Activated naive CD4-positive, alpha-beta T cell treated with anti-CD3 and anti-CD28 coated beads, Interleukin-2, amount 50 U/mL, for 24 hours (primary cell): ENCODE measurements around the gene S100A10.

ENCODE experiments used
- H3K27ac Mint-ChIP-seq: one replicate; pipeline ENCODE4 v1.8.0; 2021; ENCODE audit warnings: mild to moderate bottlenecking, mixed read lengths
- H3K27me3 Mint-ChIP-seq: one replicate; pipeline ENCODE4 v1.8.0; 2021; ENCODE audit warnings: mixed read lengths
- H3K36me3 Mint-ChIP-seq: one replicate; pipeline ENCODE4 v1.8.0; 2021; ENCODE audit warnings: mixed read lengths
- H3K4me1 Mint-ChIP-seq: one replicate; pipeline ENCODE4 v1.8.0; 2021; ENCODE audit warnings: mixed read lengths
- H3K4me3 Mint-ChIP-seq: one replicate; pipeline ENCODE4 v1.8.0; 2021; ENCODE audit warnings: mild to moderate bottlenecking, mixed read lengths
- H3K9me3 Mint-ChIP-seq: one replicate; pipeline ENCODE4 v1.8.0; 2021; ENCODE audit warnings: mixed read lengths

Gene S100A10

DNA sequence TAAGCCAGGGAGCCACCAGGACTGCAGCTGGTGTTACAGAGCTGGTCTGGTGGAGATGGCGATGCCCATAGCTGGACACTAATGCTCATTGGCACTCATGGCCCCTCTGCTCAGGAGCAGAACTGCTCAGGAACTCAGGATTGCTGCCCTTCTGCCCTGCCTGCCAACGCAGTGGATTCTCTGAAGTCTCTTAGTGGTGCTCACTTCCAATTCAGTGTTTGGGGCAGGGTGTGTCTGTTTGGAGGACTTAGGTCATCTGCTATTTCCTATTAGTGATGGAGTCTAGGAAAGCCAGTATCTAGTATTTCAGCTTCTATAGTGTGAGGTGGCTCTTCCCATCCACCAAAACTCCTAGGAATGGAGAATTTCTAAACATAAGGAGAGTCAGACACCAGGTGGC is 29.1 kb downstream of the S100A10 start:
- no peaks in the 10 kb centered on the region for H3K36me3 Mint-ChIP-seq
- H3K4me3 Mint-ChIP-seq = no peak overlapping the region
- no peaks in the 10 kb centered on the region for H3K27me3 Mint-ChIP-seq
- H3K9me3 Mint-ChIP-seq = no peaks in the 10 kb centered on the region
- peaks cover 12% of the 10 kb centered on the region for H3K4me1 Mint-ChIP-seq
- no peak overlapping the region for H3K27ac Mint-ChIP-seq

DNA sequence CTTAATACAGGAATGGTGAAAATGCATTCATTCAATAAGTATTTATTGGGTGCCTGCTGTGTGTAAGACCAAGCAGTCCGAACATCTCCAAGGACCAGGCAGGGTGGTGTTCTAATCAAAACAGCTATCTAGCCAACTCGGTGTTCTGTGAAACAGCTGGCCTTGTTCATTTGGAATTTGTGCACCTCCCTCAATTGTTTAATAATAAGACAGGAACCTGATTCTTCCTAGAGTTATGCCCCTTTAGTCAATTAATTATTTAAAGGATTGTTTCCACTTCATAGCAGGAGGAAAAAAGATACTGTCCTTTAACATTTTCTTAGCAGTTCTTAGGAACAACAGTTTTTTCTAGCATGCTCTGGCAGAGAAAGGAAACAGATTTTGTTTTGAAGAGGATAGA is 30.4 kb downstream of the S100A10 start:
- no peaks in the 10 kb centered on the region for H3K36me3 Mint-ChIP-seq
- no peaks in the 10 kb centered on the region for H3K9me3 Mint-ChIP-seq
- H3K4me1 Mint-ChIP-seq = peaks cover 10% of the 10 kb centered on the region
- H3K27me3 Mint-ChIP-seq = no peaks in the 10 kb centered on the region
- H3K4me3 Mint-ChIP-seq = no peak overlapping the region
- no peak overlapping the region for H3K27ac Mint-ChIP-seq

- no peaks in the 10 kb centered on the region for H3K9me3 Mint-ChIP-seq
- no peaks in the 10 kb centered on the region for H3K36me3 Mint-ChIP-seq
- H3K4me1 Mint-ChIP-seq = peaks cover 4% of the 10 kb centered on the region
- H3K4me3 Mint-ChIP-seq = no peak overlapping the region
- no peak overlapping the region for H3K27ac Mint-ChIP-seq
- H3K27me3 Mint-ChIP-seq = no peaks in the 10 kb centered on the region
Measured at GRCh38 chr1:151961833-151962232, 31.8 kb downstream of the S100A10 start.

GRCh38 chr1:151960780-151961513 is 32.7 kb downstream of the S100A10 start:
- H3K27ac Mint-ChIP-seq = no peak overlapping the region

GRCh38 chr1:151958959-151959358 is 34.7 kb downstream of the S100A10 start:
- Mint-ChIP-seq H3K4me3 (no peak overlapping the region), H3K27ac (no peak overlapping the region), H3K9me3 (no peaks in the 10 kb centered on the region), H3K4me1 (peaks cover 4% of the 10 kb centered on the region), H3K36me3 (no peaks in the 10 kb centered on the region), H3K27me3 (no peaks in the 10 kb centered on the region)

More at GRCh38 chr1:151960780-151961513, 32.7 kb downstream of the S100A10 start:
- Mint-ChIP-seq H3K4me3 (no peak overlapping the region), H3K4me1 (peaks cover 4% of the 10 kb centered on the region), H3K27me3 (no peaks in the 10 kb centered on the region), H3K9me3 (no peaks in the 10 kb centered on the region), H3K36me3 (no peaks in the 10 kb centered on the region)

GRCh38 chr1:151956957-151957497 is 36.6 kb downstream of the S100A10 start:
- no peak overlapping the region for H3K27ac Mint-ChIP-seq
- no peaks in the 10 kb centered on the region for H3K36me3 Mint-ChIP-seq
- no peak overlapping the region for H3K4me3 Mint-ChIP-seq
- H3K4me1 Mint-ChIP-seq = peaks cover 4% of the 10 kb centered on the region
- no peaks in the 10 kb centered on the region for H3K27me3 Mint-ChIP-seq
- no peaks in the 10 kb centered on the region for H3K9me3 Mint-ChIP-seq

- H3K36me3 Mint-ChIP-seq = no peaks in the 10 kb centered on the region
- H3K27me3 Mint-ChIP-seq = no peaks in the 10 kb centered on the region
- H3K4me1 Mint-ChIP-seq = no peaks in the 10 kb centered on the region
- no peaks in the 10 kb centered on the region for H3K9me3 Mint-ChIP-seq
- H3K27ac Mint-ChIP-seq = no peak overlapping the region
- H3K4me3 Mint-ChIP-seq = no peak overlapping the region
Measured at GRCh38 chr1:151953409-151954094, 40.1 kb downstream of the S100A10 start.

GRCh38 chr1:151952811-151953210 is 40.8 kb downstream of the S100A10 start:
- Mint-ChIP-seq H3K36me3 (no peaks in the 10 kb centered on the region), H3K27ac (no peak overlapping the region), H3K9me3 (no peaks in the 10 kb centered on the region), H3K4me1 (no peaks in the 10 kb centered on the region), H3K27me3 (no peaks in the 10 kb centered on the region), H3K4me3 (no peak overlapping the region)

DNA sequence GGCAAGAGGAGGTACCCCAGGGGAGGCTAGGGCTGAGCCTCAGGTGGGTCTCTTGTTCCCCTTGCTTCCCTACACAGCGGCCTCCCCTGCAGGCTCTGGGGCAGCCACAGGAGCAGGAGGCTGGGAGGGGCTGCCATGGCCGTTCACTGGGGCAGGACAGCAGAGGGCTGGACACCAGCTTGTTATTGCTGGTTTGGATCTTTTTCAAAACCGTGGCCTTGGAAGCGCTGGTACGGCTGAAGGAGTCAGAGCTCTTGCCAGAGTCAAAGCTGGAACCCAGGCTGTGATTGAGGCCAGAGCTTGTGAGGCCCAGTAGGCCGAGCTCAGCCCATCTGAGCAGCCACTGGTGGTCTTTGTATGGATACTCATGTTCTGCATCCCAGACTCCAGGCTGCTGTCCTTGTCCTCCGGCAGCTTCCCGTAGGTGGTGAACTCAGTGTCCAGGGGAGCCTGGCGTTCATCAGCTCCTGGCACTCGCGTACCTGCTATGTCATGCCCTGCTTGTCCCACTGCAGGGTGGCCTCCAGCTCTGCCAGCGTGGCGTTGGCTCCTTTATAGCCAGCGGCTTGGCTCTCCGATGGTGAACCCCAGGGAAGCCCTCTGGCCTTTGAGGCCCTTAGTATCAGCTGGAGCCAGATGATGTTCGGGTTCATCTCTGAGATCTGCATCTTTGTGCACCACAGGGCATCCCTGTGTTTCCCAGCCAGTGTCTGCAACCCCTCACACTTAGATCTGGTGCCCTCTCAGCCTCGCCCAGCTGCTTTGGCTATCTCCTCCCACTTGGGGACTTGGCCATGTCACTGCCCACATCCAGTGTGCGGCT is 44.1 kb downstream of the S100A10 start:
- Mint-ChIP-seq H3K36me3 (no peaks in the 10 kb centered on the region), H3K4me3 (no peak overlapping the region), H3K4me1 (peaks cover 24% of the 10 kb centered on the region), H3K27me3 (no peaks in the 10 kb centered on the region), H3K9me3 (no peaks in the 10 kb centered on the region), H3K27ac (no peak overlapping the region)

DNA sequence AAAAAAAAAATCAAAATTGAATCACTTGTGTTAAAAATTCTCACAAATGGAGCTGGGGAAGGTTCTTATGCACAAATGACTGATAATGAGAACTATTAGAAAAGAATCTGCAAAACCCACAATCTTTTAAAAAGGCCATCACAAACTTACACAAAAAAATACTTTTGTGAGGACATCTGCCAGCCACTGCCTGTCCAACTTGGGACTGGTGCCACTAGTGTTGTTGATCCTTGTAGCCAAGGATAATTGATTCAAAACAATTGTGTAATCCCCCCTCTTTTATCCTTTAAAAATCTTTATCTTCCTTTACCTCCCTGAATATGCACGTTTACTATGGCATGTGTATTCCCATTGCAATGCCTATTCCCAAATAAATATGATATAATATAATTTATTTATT is 45.2 kb downstream of the S100A10 start:
- no peaks in the 10 kb centered on the region for H3K36me3 Mint-ChIP-seq
- H3K4me1 Mint-ChIP-seq = peaks cover 24% of the 10 kb centered on the region
- H3K27me3 Mint-ChIP-seq = no peaks in the 10 kb centered on the region
- H3K9me3 Mint-ChIP-seq = no peaks in the 10 kb centered on the region
- H3K4me3 Mint-ChIP-seq = no peak overlapping the region
- no peak overlapping the region for H3K27ac Mint-ChIP-seq

GRCh38 chr1:151947140-151947539 is 46.5 kb downstream of the S100A10 start:
- Mint-ChIP-seq H3K9me3 (no peaks in the 10 kb centered on the region), H3K36me3 (no peaks in the 10 kb centered on the region), H3K4me3 (no peak overlapping the region), H3K4me1 (peaks cover 25% of the 10 kb centered on the region), H3K27me3 (no peaks in the 10 kb centered on the region), H3K27ac (peak overlapping the region; percentile 89)

DNA sequence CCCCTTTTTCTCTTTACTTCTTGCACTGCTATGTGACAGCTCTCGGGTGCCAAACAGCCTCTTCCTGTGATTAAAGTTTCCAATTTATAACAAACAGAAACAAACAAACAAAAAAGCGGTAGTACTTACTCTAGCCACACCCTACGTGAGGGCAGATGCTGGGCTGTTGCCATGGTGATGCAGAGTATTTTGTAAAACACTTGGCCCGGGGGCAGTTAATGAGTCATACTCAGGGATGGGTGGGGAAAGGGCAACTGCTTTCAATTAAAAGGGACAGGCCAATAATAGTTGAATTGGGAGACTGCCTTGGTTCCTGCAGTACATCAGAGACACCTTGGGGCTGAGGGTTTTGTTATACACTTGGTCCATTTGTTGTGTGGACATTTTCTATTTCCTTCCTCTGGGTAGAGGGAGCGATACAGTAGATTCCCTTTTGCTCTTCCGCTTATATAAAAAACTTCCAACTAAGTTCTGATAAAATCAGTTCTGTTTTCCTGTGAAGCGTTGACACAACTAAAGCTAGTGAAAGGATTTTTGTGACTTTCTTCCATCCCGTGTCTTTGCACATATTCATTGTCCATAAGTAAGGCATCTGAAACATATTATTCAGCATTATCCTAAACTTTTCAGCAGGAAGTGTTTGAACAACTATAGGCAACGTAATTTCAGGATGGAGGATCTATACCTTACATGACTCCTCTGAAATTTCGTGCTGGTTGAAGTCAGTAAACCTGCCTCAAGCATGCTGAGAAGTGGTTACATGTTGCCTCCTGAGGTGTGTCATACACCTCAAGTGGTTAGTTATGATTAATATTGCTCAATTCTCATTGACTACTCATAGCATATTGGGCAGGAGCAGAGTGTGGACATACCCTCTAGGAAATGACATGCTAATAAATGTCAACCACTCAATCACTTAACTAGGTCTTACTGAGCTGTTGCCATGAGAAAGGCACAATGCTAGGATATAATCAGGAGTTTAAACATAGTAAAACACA is 47.6 kb downstream of the S100A10 start:
- H3K4me1 Mint-ChIP-seq = peaks cover 36% of the 10 kb centered on the region
- no peaks in the 10 kb centered on the region for H3K36me3 Mint-ChIP-seq
- H3K9me3 Mint-ChIP-seq = no peaks in the 10 kb centered on the region
- H3K4me3 Mint-ChIP-seq = peak overlapping the region; percentile 67
- H3K27me3 Mint-ChIP-seq = no peaks in the 10 kb centered on the region
- H3K27ac Mint-ChIP-seq = peak overlapping the region; percentile 89

DNA sequence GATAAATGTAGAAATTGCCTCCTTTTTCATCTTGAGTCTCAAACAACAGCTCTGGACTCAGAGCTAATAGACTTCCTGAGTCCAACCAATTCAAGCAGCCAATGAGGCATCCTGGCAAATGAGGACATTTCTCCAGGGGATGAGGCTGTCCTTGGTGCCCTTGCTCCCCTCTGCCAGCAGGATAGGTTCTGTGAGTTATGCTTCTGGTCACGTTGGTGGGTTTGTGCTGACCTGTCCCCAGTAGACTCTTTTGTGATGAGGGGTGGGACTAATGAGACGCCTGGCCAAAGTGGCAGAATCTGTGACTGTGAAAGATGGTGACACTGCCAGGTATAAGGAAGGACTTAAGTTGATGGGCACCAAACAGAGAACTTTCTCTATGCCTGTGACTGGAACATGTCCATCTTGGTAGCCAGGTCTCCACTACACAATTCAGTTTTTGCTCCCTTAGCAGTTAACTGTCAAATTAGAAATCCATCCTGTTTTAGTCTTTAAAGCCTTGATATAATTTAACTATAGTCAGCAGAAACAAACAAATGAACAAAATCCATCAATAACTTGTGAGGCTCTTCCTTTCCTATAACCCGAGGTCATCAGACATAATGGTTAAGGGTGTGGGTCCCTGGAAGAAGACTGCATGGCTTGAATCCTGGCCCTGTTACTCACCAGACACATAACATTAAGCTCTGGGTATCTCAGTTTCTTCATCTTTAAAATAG is 48.6 kb downstream of the S100A10 start:
- no peaks in the 10 kb centered on the region for H3K36me3 Mint-ChIP-seq
- H3K9me3 Mint-ChIP-seq = no peaks in the 10 kb centered on the region
- no peak overlapping the region for H3K4me3 Mint-ChIP-seq
- no peaks in the 10 kb centered on the region for H3K27me3 Mint-ChIP-seq
- H3K4me1 Mint-ChIP-seq = peaks cover 41% of the 10 kb centered on the region
- H3K27ac Mint-ChIP-seq = peak overlapping the region; percentile 89

DNA sequence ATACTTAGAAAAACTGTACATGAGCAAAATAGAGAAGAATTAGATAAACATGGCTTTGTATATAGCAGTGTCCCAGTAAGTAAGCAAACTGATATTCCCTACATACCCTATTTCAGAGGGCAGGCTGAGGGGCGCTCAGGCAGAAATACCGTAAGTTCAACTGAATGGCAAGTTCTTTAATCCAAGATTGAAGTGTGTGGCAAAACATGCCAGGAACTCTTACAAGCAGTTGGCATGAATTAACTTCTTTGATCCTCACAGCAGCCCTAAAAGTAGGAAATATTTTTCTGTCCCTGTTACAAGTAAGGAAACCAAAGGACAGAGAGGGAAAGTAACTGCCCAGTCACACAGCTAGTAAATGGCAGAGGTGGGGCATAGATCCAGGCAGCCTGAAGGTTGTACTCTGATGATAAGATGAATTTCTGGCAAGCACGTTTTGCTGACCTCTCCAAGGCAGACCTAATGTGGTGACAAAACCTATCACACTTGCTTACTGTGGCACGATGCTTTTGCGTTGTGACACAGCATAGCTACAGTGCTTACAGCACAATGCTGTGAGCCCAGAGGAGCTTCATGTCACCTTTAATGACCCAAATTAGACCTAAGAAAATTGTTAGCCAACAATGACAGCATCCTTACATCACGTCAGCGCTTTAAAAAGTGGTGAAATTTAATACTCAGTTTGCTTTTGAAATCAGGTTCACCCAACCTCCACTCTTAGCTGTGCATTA is 49.4 kb downstream of the S100A10 start:
- no peak overlapping the region for H3K27ac Mint-ChIP-seq
- H3K4me3 Mint-ChIP-seq = no peak overlapping the region
- H3K4me1 Mint-ChIP-seq = peaks cover 41% of the 10 kb centered on the region
- H3K27me3 Mint-ChIP-seq = no peaks in the 10 kb centered on the region
- no peaks in the 10 kb centered on the region for H3K9me3 Mint-ChIP-seq
- no peaks in the 10 kb centered on the region for H3K36me3 Mint-ChIP-seq
